AG10803 (cell line): Measurements from ENCODE around the gene NDNF.

Experiments used
- DNase-seq: peaks from one replicate; pipeline ENCODE4 v3.0.0; 2010; ENCODE audit warnings: low read depth
- H3K4me3 ChIP-seq: 2 replicates; pipeline ENCODE4 v1.5.1; 2011; ENCODE audit warnings: mild to moderate bottlenecking, low read length, control low read depth
- CTCF ChIP-seq: conservative IDR thresholded peaks from 2 replicates; pipeline ENCODE4 v1.5.1; 2011; ENCODE audit warnings: mild to moderate bottlenecking, low read length, control low read depth, inconsistent platforms

Gene NDNF

GRCh38 chr4:121088867-121089266, 16.5 kb upstream of the NDNF start:
- H3K4me3 ChIP-seq: no peak overlapping the region
- no peak for DNase-seq
- TF ChIP-seq CTCF: no peak

- H3K4me3 ChIP-seq: no peak overlapping the region
- no peak for DNase-seq
- no peak for TF ChIP-seq CTCF
These were observed 7.0 kb upstream of the NDNF start for GRCh38 chr4:121079376-121079775.

GRCh38 chr4:121077496-121077895, 5.2 kb upstream of the NDNF start:
- no peak for TF ChIP-seq CTCF
- H3K4me3 ChIP-seq: no peak overlapping the region
- DNase-seq: no peak

- TF ChIP-seq CTCF: no peak
- DNase-seq: no peak
These were observed 4.1 kb upstream of the NDNF start for GRCh38 chr4:121076416-121076815.

GRCh38 chr4:121073672-121074381, 1.5 kb upstream of the NDNF start:
- TF ChIP-seq CTCF: no peak
- DNase-seq: no peak
- no peak overlapping the region for H3K4me3 ChIP-seq

More at GRCh38 chr4:121076416-121076815, 4.1 kb upstream of the NDNF start:
- H3K4me3 ChIP-seq: no peak overlapping the region

GRCh38 chr4:121073004-121073435, 685 bp upstream of the NDNF start:
- DNase-seq: no peak
- peak overlapping the region; percentile 69 for H3K4me3 ChIP-seq
- TF ChIP-seq CTCF: no peak

GRCh38 chr4:121071640-121072223, 603 bp downstream of the NDNF start:
- TF ChIP-seq CTCF: no peak
- peak overlapping the region; percentile 69 for H3K4me3 ChIP-seq
- DNase-seq: no peak
